Fibroblast of the aortic adventitia (primary cell): ENCODE data around the gene TXNIP. TPM values are rescaled to one million over a fixed set of nuclear protein-coding genes. Genes with fewer than 3 reads are reported as not detected.

ENCODE experiments used
- DNase-seq: peaks from one replicate; pipeline ENCODE4 v3.0.0-alpha.2; 2010; ENCODE audit warnings: low read depth
- H3K4me3 ChIP-seq: 2 replicates; pipeline ENCODE4 v1.5.1; 2011; ENCODE audit warnings: low read depth, mild to moderate bottlenecking, control low read depth, low read length, moderate library complexity
- CTCF ChIP-seq: IDR thresholded peaks from 2 replicates; pipeline ENCODE4 v1.5.1; 2011; ENCODE audit warnings: mild to moderate bottlenecking, low read length, control low read depth, inconsistent platforms; ENCODE audit not compliant: insufficient read depth
- total RNA-seq: library from RNA; depleted of rRNA; stranded (reverse); fragments of >200 nt; gene quantifications from 2 replicates; pipeline ENCODE4 v1.2.3, GENCODE V29; 2012; ENCODE audit warnings: low replicate concordance

Gene TXNIP
- total RNA-seq, 1 donor, result 73.0 TPM

DNA sequence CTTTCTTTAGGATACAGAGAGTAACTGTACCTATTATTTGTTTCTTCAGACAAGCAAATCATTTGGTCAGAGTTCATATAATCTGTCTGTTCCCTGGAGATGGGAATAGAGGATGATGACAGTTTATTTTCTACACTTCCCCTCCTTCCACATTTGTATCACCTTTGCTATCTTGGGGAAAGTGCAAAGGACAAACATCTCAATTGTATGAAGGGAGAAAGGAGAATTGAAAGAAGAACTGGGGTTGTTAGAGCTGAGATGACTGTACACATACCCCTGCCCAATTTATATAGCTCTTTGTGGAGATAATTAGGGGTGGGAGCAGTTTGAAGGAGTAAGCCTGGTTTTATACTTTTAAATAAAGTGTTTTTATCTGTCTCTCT, 17.9 kb downstream of the TXNIP start:
- no peak for DNase-seq
- TF ChIP-seq CTCF, result no peak
- H3K4me3 ChIP-seq, result no peak overlapping the region

GRCh38 chr1:145977486-145978470, 18.6 kb downstream of the TXNIP start:
- peak; percentile 86 for TF ChIP-seq CTCF
- DNase-seq, result peak; percentile 91
- H3K4me3 ChIP-seq, result no peak overlapping the region

DNA sequence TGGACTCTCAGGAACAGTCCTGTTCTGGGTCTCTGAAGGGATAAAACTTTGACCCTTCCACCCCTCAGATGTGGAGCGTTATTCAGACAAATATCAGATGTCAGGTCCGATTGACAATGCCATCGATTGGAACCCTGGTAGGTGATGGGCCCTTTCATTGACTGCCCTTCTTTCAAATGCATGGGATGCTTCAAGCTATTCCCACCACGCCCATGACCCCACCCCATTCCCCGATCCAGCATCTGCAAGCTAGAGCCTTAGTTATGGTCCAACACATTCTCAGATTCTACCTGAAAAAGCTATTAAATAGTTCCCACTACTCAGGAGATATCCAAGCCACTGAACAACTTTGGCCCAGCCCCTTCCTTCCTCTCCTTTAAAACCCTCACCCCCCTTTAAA, 19.4 kb downstream of the TXNIP start:
- no peak overlapping the region for H3K4me3 ChIP-seq
- TF ChIP-seq CTCF, result no peak
- no peak for DNase-seq

DNA sequence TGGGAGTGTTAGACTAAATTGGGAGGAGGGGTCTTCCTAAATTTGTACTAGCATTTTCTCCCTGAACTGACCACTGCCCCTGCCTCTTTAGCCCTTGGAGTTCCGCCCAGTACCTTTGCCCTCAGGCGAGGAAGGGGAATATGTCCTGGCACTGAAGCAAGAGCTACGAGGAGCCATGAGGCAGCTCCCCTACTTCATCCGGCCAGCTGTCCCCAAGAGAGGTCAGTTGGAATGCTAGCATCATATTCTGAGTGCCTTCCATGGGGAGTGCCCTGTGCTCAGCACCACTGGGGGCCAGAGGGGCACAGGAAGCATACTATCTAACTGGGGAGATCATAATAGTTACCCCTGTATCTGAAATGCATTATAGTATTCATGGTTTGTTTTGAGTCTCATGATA, 21.2 kb downstream of the TXNIP start:
- no peak overlapping the region for H3K4me3 ChIP-seq
- DNase-seq, result no peak

GRCh38 chr1:145974721-145975120, 21.7 kb downstream of the TXNIP start:
- no peak for TF ChIP-seq CTCF
- DNase-seq, result no peak
- no peak overlapping the region for H3K4me3 ChIP-seq

More for the DNA sequence above, 21.2 kb downstream of the TXNIP start:
- no peak for TF ChIP-seq CTCF

- H3K4me3 ChIP-seq, result no peak overlapping the region
- no peak for DNase-seq
- TF ChIP-seq CTCF, result no peak
These were observed 23.8 kb downstream of the TXNIP start for GRCh38 chr1:145972580-145972979.
